GM23338 (cell line): ENCODE data around the gene SFTPB. TPM values are rescaled to one million over a fixed set of nuclear protein-coding genes. Genes with fewer than 3 reads are reported as not detected.

Source experiments
- ATAC-seq: fragments of 200-7000 bp; cut with Tn5 transposase; 3 replicates; pipeline ENCODE4 v1.9.1; 2020
- DNase-seq: peaks from one replicate; pipeline ENCODE4 v3.0.0-alpha.2; 2015; ENCODE audit warnings: low spot score
- H2AFZ ChIP-seq: fragments of 200-600 bp; sonication (generic); 2 replicates; pipeline ENCODE4 v1.8.0; 2016; ENCODE audit warnings: antibody characterized with exemption, mild to moderate bottlenecking, moderate library complexity
- H3F3A ChIP-seq: fragments of 200-600 bp; sonication (generic); replicated peaks from 2 replicates; pipeline ENCODE4 v1.8.0; 2017; ENCODE audit warnings: antibody characterized with exemption, mixed run types, low read depth
- H3K27ac ChIP-seq: fragments of 200-600 bp; sonication (generic); 2 replicates; pipeline ENCODE4 v1.6.1; 2016; ENCODE audit warnings: low read depth
- H3K27me3 ChIP-seq: fragments of 200-600 bp; sonication (generic); 2 replicates; pipeline ENCODE4 v1.8.0; 2016; ENCODE audit warnings: mild to moderate bottlenecking, mixed run types, moderate library complexity; ENCODE audit not compliant: insufficient read depth
- H3K36me3 ChIP-seq: fragments of 200-600 bp; sonication (generic); 2 replicates; pipeline ENCODE4 v1.8.0; 2016; ENCODE audit warnings: mild to moderate bottlenecking; ENCODE audit not compliant: insufficient read depth
- H3K4me1 ChIP-seq: fragments of 200-600 bp; sonication (generic); 2 replicates; pipeline ENCODE4 v1.8.0; 2016; ENCODE audit warnings: mild to moderate bottlenecking, moderate library complexity; ENCODE audit not compliant: insufficient read depth
- H3K4me2 ChIP-seq: fragments of 200-600 bp; sonication (generic); 2 replicates; pipeline ENCODE4 v1.7.1; 2017; ENCODE audit warnings: mixed run types
- H3K4me3 ChIP-seq: fragments of 200-600 bp; sonication (generic); 2 replicates; pipeline ENCODE4 v1.6.1; 2016; ENCODE audit warnings: mixed run types
- H3K79me2 ChIP-seq: fragments of 200-600 bp; sonication (generic); replicated peaks from 2 replicates; pipeline ENCODE4 v1.8.0; 2017; ENCODE audit warnings: mild to moderate bottlenecking; ENCODE audit not compliant: insufficient read depth
- H3K9me2 ChIP-seq: fragments of 200-600 bp; sonication (generic); 2 replicates; pipeline ENCODE4 v1.8.0; 2017; ENCODE audit not compliant: insufficient read depth
- H4K20me1 ChIP-seq: fragments of 200-600 bp; sonication (generic); replicated peaks from 2 replicates; pipeline ENCODE4 v1.8.0; 2017; ENCODE audit warnings: mild to moderate bottlenecking; ENCODE audit not compliant: insufficient read depth
- H3K27ac Mint-ChIP-seq: 2 replicates; pipeline ENCODE4 v1.8.0; 2020; ENCODE audit warnings: inconsistent platforms, mild to moderate bottlenecking, moderate library complexity, mixed read lengths
- H3K27me3 Mint-ChIP-seq: 3 replicates; pipeline ENCODE4 v1.8.0; 2022; ENCODE audit warnings: low read depth, mild to moderate bottlenecking, moderate library complexity, mixed read lengths, inconsistent platforms; ENCODE audit not compliant: insufficient read depth, poor library complexity
- H3K36me3 Mint-ChIP-seq: 3 replicates; pipeline ENCODE4 v1.8.0; 2021; ENCODE audit warnings: low read depth, mild to moderate bottlenecking, inconsistent platforms, moderate library complexity, mixed read lengths
- H3K4me1 Mint-ChIP-seq: 3 replicates; pipeline ENCODE4 v1.8.0; 2020; ENCODE audit warnings: mild to moderate bottlenecking, inconsistent platforms, mixed read lengths
- H3K4me3 Mint-ChIP-seq: 3 replicates; pipeline ENCODE4 v1.8.0; 2021; ENCODE audit warnings: moderate library complexity, mild to moderate bottlenecking, inconsistent platforms, mixed read lengths
- H3K9me3 Mint-ChIP-seq: 3 replicates; pipeline ENCODE4 v1.8.0; 2020; ENCODE audit warnings: moderate library complexity, mild to moderate bottlenecking, inconsistent platforms, mixed read lengths
- CTCF ChIP-seq, 2 experiments: fragments of 200-600 bp in 1 of 2; sonication (generic) in 1 of 2; conservative IDR thresholded peaks; 2 replicates each; pipeline versions ENCODE4 v1.5.1 to v1.6.1; 2016 to 2017; ENCODE audit warnings: antibody characterized with exemption in 2 of 2, low read depth in 2 of 2, mild to moderate bottlenecking in 2 of 2, moderate library complexity in 1 of 2
- JUNB ChIP-seq: IDR thresholded peaks from one replicate; pipeline ENCODE4 v1.6.1; 2016; ENCODE audit warnings: antibody characterized with exemption; ENCODE audit not compliant: unreplicated experiment
- REST ChIP-seq: IDR thresholded peaks from one replicate; pipeline ENCODE4 v1.6.1; 2018; ENCODE audit warnings: antibody characterized with exemption; ENCODE audit not compliant: unreplicated experiment
- STAT1 ChIP-seq: IDR thresholded peaks from one replicate; pipeline ENCODE4 v1.6.1; 2016; ENCODE audit warnings: antibody characterized with exemption; ENCODE audit not compliant: unreplicated experiment
- polyA plus RNA-seq: library from polyadenylated mRNA; unstranded; fragments of >200 nt; fragmentation: Nextera tagmentation; extraction: Ambion mirVana; gene quantifications from 2 replicates; pipeline ENCODE4 v1.2.1, GENCODE V29; 2016
- total RNA-seq: library from RNA; depleted of rRNA; stranded (reverse); fragments of >200 nt; shearing (Covaris generic); gene quantifications from 2 replicates; pipeline ENCODE4 v1.2.3, GENCODE V29; 2014

Gene SFTPB
- total and polyA plus RNA-seq, 2 experiments from 2014 or later: 0.06 TPM; not detected in 1

DNA sequence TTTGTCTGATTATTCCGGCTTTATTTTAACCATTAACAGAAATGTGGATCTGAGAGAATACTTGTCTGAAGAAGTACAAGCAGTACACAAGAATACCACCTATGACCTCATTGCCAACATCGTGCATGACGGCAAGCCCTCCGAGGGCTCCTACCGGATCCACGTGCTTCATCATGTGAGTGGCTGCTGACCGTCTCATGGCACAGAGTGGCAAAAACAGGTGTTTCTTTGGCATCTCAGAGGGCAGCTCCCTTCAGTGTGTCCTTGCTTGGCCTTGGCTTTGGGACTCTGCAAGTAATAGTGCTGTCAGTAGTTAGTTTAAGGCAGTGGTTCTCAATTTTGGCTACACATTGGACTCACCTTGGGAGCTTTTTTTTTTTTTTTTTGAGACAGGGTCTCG is 23.1 kb downstream of the SFTPB start:
- H3K36me3 ChIP-seq: peaks cover 88% of the 10 kb centered on the region

More for the DNA sequence above, 23.1 kb downstream of the SFTPB start:
- H3K79me2 ChIP-seq: no peaks in the 10 kb centered on the region
- H3K4me1 ChIP-seq: no peaks in the 10 kb centered on the region
- Mint-ChIP-seq H3K27me3 (peaks cover 3% of the 10 kb centered on the region), H3K4me3 (no peak overlapping the region), H3K4me1 (no peaks in the 10 kb centered on the region), H3K27ac (no peak overlapping the region), H3K9me3 (no peaks in the 10 kb centered on the region), H3K36me3 (peaks cover 95% of the 10 kb centered on the region)
- H3F3A ChIP-seq: 0 out of 2 replicates have a peak, but pooled peaks cover 3% of the 10 kb centered on the region
- H3K27ac ChIP-seq: no peak overlapping the region
- DNase-seq (no peak), ATAC-seq (no peak)
- TF ChIP-seq REST (no peak), JUNB (no peak), CTCF (conservative IDR thresholded peaks at IDR 0.05; ENCODE audit: low read depth in 2 of 2) (no peak), STAT1 (no peak)
- H3K9me2 ChIP-seq: no peaks in the 10 kb centered on the region
- H3K4me2 ChIP-seq: no peak overlapping the region
- H3K4me3 ChIP-seq: no peak overlapping the region
- H2AFZ ChIP-seq: no peak overlapping the region
- no peaks in the 10 kb centered on the region for H3K27me3 ChIP-seq
- peaks cover 11% of the 10 kb centered on the region for H4K20me1 ChIP-seq
